CD14-positive monocyte (primary cell): Measurements from ENCODE around the gene MCM10. TPM values are rescaled to one million over a fixed set of nuclear protein-coding genes. Genes with fewer than 3 reads are reported as not detected.

Source experiments
- DNase-seq, 3 donors: peaks; one replicate each; pipeline ENCODE4 v3.0.0-alpha.2; 2011 to 2022
- H2AFZ ChIP-seq: 2 replicates; pipeline ENCODE4 v1.6.0; 2012; ENCODE audit warnings: mild to moderate bottlenecking, low read depth, low read length, inconsistent platforms; ENCODE audit not compliant: insufficient read depth, poor library complexity, severe bottlenecking
- H3K27ac ChIP-seq, 2 donors: 1 replicate in 1 of 2; 2 replicates in 1 of 2; pipeline ENCODE4 v1.5.1; 2012 to 2013; ENCODE audit warnings: low read length in 2 of 2, control low read depth in 1 of 2, inconsistent platforms in 1 of 2, low read depth in 1 of 2, mild to moderate bottlenecking in 1 of 2
- H3K27me3 ChIP-seq, 2 donors: one replicate each; pipeline versions ENCODE4 v1.6.0 to v1.6.1; 2011 to 2013; ENCODE audit warnings: low read length in 2 of 2; ENCODE audit not compliant: control insufficient read depth in 2 of 2, insufficient read depth in 2 of 2
- H3K36me3 ChIP-seq, 2 donors: replicated peaks in 1 of 2; 1 replicate in 1 of 2; 2 replicates in 1 of 2; pipeline versions ENCODE4 v1.5.1 to v1.6.1; 2012 to 2013; ENCODE audit warnings: low read length in 2 of 2, control low read depth in 1 of 2, inconsistent platforms in 1 of 2, mild to moderate bottlenecking in 1 of 2; ENCODE audit not compliant: insufficient read depth in 2 of 2, control insufficient read depth in 1 of 2
- H3K4me1 ChIP-seq, 2 donors: 1 replicate in 1 of 2; 2 replicates in 1 of 2; pipeline versions ENCODE4 v1.5.1 to v1.6.1; 2012 to 2013; ENCODE audit warnings: low read length in 2 of 2, control low read depth in 1 of 2, inconsistent platforms in 1 of 2, mild to moderate bottlenecking in 1 of 2, moderate library complexity in 1 of 2; ENCODE audit not compliant: insufficient read depth in 2 of 2, control insufficient read depth in 1 of 2
- H3K4me2 ChIP-seq: replicated peaks from 2 replicates; pipeline ENCODE3; 2012; ENCODE audit warnings: low read length, moderate library complexity, mild to moderate bottlenecking; ENCODE audit not compliant: poor library complexity, severe bottlenecking; ENCODE audit errors: extremely low read depth
- H3K4me3 ChIP-seq, 3 experiments: fragments of 200-600 bp in 1 of 3; sonication (generic) in 1 of 3; replicated peaks in 1 of 3; 1 replicate in 2 of 3; 2 replicates in 1 of 3; pipeline ENCODE4 v1.5.1; 2011 to 2013; ENCODE audit warnings: low read length in 3 of 3, mild to moderate bottlenecking in 3 of 3, control low read depth in 2 of 3, low read depth in 2 of 3, inconsistent platforms in 1 of 3, moderate library complexity in 1 of 3
- H3K79me2 ChIP-seq: 2 replicates; pipeline ENCODE4 v1.6.0; 2012; ENCODE audit warnings: mild to moderate bottlenecking, control low read depth, inconsistent platforms, low read length, moderate library complexity; ENCODE audit not compliant: insufficient read depth
- H3K9ac ChIP-seq: 2 replicates; pipeline ENCODE4 v1.6.0; 2017; ENCODE audit warnings: low read length, mild to moderate bottlenecking; ENCODE audit not compliant: insufficient read depth, poor library complexity, severe bottlenecking
- H3K9me3 ChIP-seq, 2 donors: replicated peaks in 1 of 2; 1 replicate in 1 of 2; 2 replicates in 1 of 2; pipeline versions ENCODE4 v1.5.1 to v1.6.1; 2012 to 2013; ENCODE audit warnings: low read length in 2 of 2, control low read depth in 1 of 2; ENCODE audit not compliant: control insufficient read depth in 1 of 2, insufficient read depth in 1 of 2
- H4K20me1 ChIP-seq: 2 replicates; pipeline ENCODE4 v1.6.0; 2012; ENCODE audit warnings: mild to moderate bottlenecking, low read length, control low read depth, moderate library complexity; ENCODE audit not compliant: insufficient read depth
- H3K27ac Mint-ChIP-seq, 7 donors: one replicate each; pipeline ENCODE4 v1.8.0; 2020; ENCODE audit warnings: mild to moderate bottlenecking in 7 of 7, mixed read lengths in 7 of 7, moderate library complexity in 6 of 7, inconsistent platforms in 2 of 7
- H3K27me3 Mint-ChIP-seq, 3 donors: one replicate each; pipeline ENCODE4 v1.8.0; 2021 to 2022; ENCODE audit warnings: low read depth in 3 of 3, mild to moderate bottlenecking in 3 of 3, mixed read lengths in 3 of 3, moderate library complexity in 3 of 3, inconsistent platforms in 1 of 3
- H3K36me3 Mint-ChIP-seq, 2 donors: one replicate each; pipeline ENCODE4 v1.8.0; 2020; ENCODE audit warnings: mixed read lengths in 2 of 2, inconsistent platforms in 1 of 2, mild to moderate bottlenecking in 1 of 2
- H3K4me1 Mint-ChIP-seq: one replicate; pipeline ENCODE4 v1.8.0; 2020; ENCODE audit warnings: mild to moderate bottlenecking, mixed read lengths
- H3K4me3 Mint-ChIP-seq, 2 donors: one replicate each; pipeline ENCODE4 v1.8.0; 2020; ENCODE audit warnings: mild to moderate bottlenecking in 2 of 2, mixed read lengths in 2 of 2, moderate library complexity in 1 of 2
- H3K9me3 Mint-ChIP-seq, 7 donors: one replicate each; pipeline ENCODE4 v1.8.0; 2020 to 2022; ENCODE audit warnings: mixed read lengths in 7 of 7, mild to moderate bottlenecking in 6 of 7, moderate library complexity in 6 of 7, inconsistent platforms in 2 of 7
- CTCF ChIP-seq: fragments of 200-600 bp; IDR thresholded peaks from one replicate; pipeline ENCODE4 v1.8.0; 2022; ENCODE audit warnings: antibody characterized with exemption, mild to moderate bottlenecking
- WGBS: methylation state at CpG from one replicate; pipeline ENCODE4 v1.1.5; 2013; ENCODE audit warnings: missing lambda C conversion rate; ENCODE audit not compliant: insufficient coverage; 5-methylcytosine and 5-hydroxymethylcytosine counted together
- intact Hi-C, 2 donors: fragments of 100-400 bp; cut with micrococcal nuclease; formaldehyde crosslinking; loops; one replicate each; pipeline versions ENCODE4 v1.15.0 to v1.15.1; 2023
- polyA plus RNA-seq, 3 donors: library from polyadenylated mRNA; depleted of rRNA in 1 of 3; unstranded in 2 of 3; stranded (reverse) in 1 of 3; fragments of 300-500 nt in 2 of 3; fragments of >200 nt in 1 of 3; fragmentation: Illumina TruSeq in 2 of 3; gene quantifications; 1 replicate in 2 of 3; 2 replicates in 1 of 3; pipeline ENCODE4 v1.2.3, GENCODE V29; 2012 to 2021

MCM10 gene
- polyA plus RNA-seq, 3 donors: not detected

- no peak for TF ChIP-seq CTCF
- Histone ChIP-seq H3K4me1 (no peaks in the 10 kb centered on the region), H2AFZ (no peak overlapping the region), H3K9me3 (no peaks in the 10 kb centered on the region), H4K20me1 (no peaks in the 10 kb centered on the region), H3K27me3 (no peaks in the 10 kb centered on the region), H3K36me3 (no peaks in the 10 kb centered on the region), H3K4me3 (no peak overlapping the region), H3K79me2 (no peaks in the 10 kb centered on the region), H3K27ac (no peak overlapping the region), H3K9ac (no peak overlapping the region), H3K4me2 (no peak overlapping the region)
- DNase-seq: no peak
- 93% methylated on average over 9 of the region's 9 CpGs for WGBS
- peaks cover 0 to 3% (median 1%) of the 10 kb centered on the region in 3 donors for H3K27me3 Mint-ChIP-seq
- intact Hi-C loops: no loop called here
- no peaks in the 10 kb centered on the region for H3K36me3 Mint-ChIP-seq
- H3K27ac Mint-ChIP-seq: no peak overlapping the region
- peaks cover 0 to 4% (median 2%) of the 10 kb centered on the region in 7 donors for H3K9me3 Mint-ChIP-seq
- no peaks in the 10 kb centered on the region for H3K4me1 Mint-ChIP-seq
- H3K4me3 Mint-ChIP-seq: no peak overlapping the region
Measured at GRCh38 chr10:13247246-13247645, 85.9 kb downstream of the MCM10 start.

DNA sequence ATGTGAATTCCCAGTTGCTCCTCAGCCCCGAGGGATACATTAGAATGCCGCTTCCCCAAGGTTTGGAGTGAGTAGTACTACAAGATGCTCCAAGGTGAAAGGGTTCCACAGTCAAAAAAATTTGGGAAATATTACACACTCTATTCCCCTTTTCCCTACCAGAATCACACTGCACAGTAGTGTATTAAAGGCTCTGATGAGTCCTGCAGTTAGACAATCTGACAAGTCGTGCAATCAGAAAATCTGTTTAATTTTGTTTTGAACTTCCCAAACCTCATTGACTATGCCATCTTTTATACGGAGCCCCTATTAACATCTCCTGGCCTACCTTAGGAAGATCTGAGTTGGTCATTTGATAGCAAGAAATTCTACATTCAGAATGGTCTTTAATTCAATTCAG is 86.4 kb downstream of the MCM10 start:
- no peak overlapping the region for H3K27ac ChIP-seq
- Mint-ChIP-seq H3K4me3 (no peak overlapping the region), H3K27ac (no peak overlapping the region), H3K4me1 (no peaks in the 10 kb centered on the region), H3K36me3 (no peaks in the 10 kb centered on the region), H3K27me3 (peaks cover 0 to 3% (median 1%) of the 10 kb centered on the region in 3 donors), H3K9me3 (peaks cover 0 to 4% (median 2%) of the 10 kb centered on the region in 7 donors)
- no peak overlapping the region for H3K4me3 ChIP-seq
- WGBS: no CpG with 5 or more reads among the region's 4 CpGs
- no peak overlapping the region for H3K4me2 ChIP-seq
- no peak overlapping the region for H2AFZ ChIP-seq
- H3K9me3 ChIP-seq: no peaks in the 10 kb centered on the region
- no peaks in the 10 kb centered on the region for H4K20me1 ChIP-seq
- H3K4me1 ChIP-seq: no peaks in the 10 kb centered on the region
- H3K27me3 ChIP-seq: no peaks in the 10 kb centered on the region
- no peak for DNase-seq
- H3K36me3 ChIP-seq: no peaks in the 10 kb centered on the region
- intact Hi-C loops: no loop called here
- H3K79me2 ChIP-seq: no peaks in the 10 kb centered on the region
- no peak overlapping the region for H3K9ac ChIP-seq
- TF ChIP-seq CTCF: no peak
